H1 (cell line): ENCODE measurements around the gene CGRRF1. TPM values are rescaled to one million over a fixed set of nuclear protein-coding genes. Genes with fewer than 3 reads are reported as not detected.

Source experiments
- CTCF ChIA-PET: fragments of 300-600 bp; sonication (Branson Sonifier 250); formaldehyde crosslinking; loops from one replicate; lab custom pipeline; 2021; ENCODE audit not compliant: partially characterized antibody; lab: Charles Lee
- POLR2A ChIA-PET: fragments of 300-600 bp; sonication (Branson Sonifier 250); formaldehyde crosslinking; loops from one replicate; lab custom pipeline; 2021; ENCODE audit warnings: inconsistent platforms; ENCODE audit not compliant: partially characterized antibody; lab: Charles Lee
- DNase-seq, 2 experiments: peaks; one replicate each; pipeline versions ENCODE4 v3.0.0 to v3.0.0-alpha.2; 2010 to 2022; ENCODE audit warnings: low spot score in 2 of 2, low read depth in 1 of 2, mixed read lengths in 1 of 2
- FAIRE-seq: peaks from 2 replicates; lab custom pipeline; 2011; peaks lifted over from hg19 to GRCh38; lab: Jason Lieb, UNC
- H2AFZ ChIP-seq: 2 replicates; pipeline ENCODE4 v1.8.1; 2012; ENCODE audit warnings: low read length, inconsistent platforms
- H2AK5ac ChIP-seq: 2 replicates; pipeline ENCODE4 v1.6.1; 2013; ENCODE audit warnings: low read depth, low read length
- H2BK120ac ChIP-seq: replicated peaks from 2 replicates; pipeline ENCODE3; 2013; ENCODE audit warnings: low read depth, low read length, inconsistent platforms
- H2BK12ac ChIP-seq: 2 replicates; pipeline ENCODE4 v1.6.1; 2013; ENCODE audit warnings: low read depth, low read length
- H2BK15ac ChIP-seq: 2 replicates; pipeline ENCODE4 v1.6.1; 2013; ENCODE audit warnings: low read length
- H2BK20ac ChIP-seq: 2 replicates; pipeline ENCODE4 v1.6.1; 2013; ENCODE audit warnings: low read length
- H2BK5ac ChIP-seq: 2 replicates; pipeline ENCODE4 v1.6.1; 2013; ENCODE audit warnings: low read depth, low read length
- H3K14ac ChIP-seq: 2 replicates; pipeline ENCODE4 v1.6.1; 2013; ENCODE audit warnings: inconsistent platforms; ENCODE audit not compliant: insufficient read length
- H3K18ac ChIP-seq: 2 replicates; pipeline ENCODE4 v1.6.1; 2013; ENCODE audit warnings: low read length; ENCODE audit errors: extremely low read depth
- H3K23ac ChIP-seq: 2 replicates; pipeline ENCODE4 v1.6.1; 2013; ENCODE audit warnings: inconsistent platforms; ENCODE audit not compliant: insufficient read length
- H3K23me2 ChIP-seq: 2 replicates; pipeline ENCODE4 v1.6.1; 2013; ENCODE audit warnings: low read depth, low read length
- H3K27ac ChIP-seq: 2 replicates; pipeline ENCODE4 v1.6.1; 2011; ENCODE audit warnings: low read depth, low read length, inconsistent platforms
- H3K27me3 ChIP-seq, 4 experiments: replicated peaks in 1 of 4; 1 replicate in 1 of 4; 2 replicates in 3 of 4; pipeline versions ENCODE4 v1.6.1 to v1.8.1; 2011 to 2013; ENCODE audit warnings: low read length in 3 of 4, mild to moderate bottlenecking in 3 of 4, inconsistent platforms in 2 of 4, mixed read lengths in 2 of 4, moderate library complexity in 1 of 4; ENCODE audit not compliant: control insufficient read depth in 3 of 4, insufficient read depth in 3 of 4; ENCODE audit errors: extremely low read depth in 1 of 4
- H3K36me3 ChIP-seq, 4 experiments: 2 replicates each; pipeline versions ENCODE4 v1.6.1 to v1.8.1; 2011 to 2013; ENCODE audit warnings: mild to moderate bottlenecking in 4 of 4, low read length in 3 of 4, moderate library complexity in 2 of 4, control low read depth in 1 of 4, inconsistent platforms in 1 of 4; ENCODE audit not compliant: insufficient read depth in 4 of 4, control insufficient read depth in 2 of 4
- H3K4ac ChIP-seq: replicated peaks from 2 replicates; pipeline ENCODE3; 2013; ENCODE audit warnings: low read length, low read depth, mixed read lengths, inconsistent platforms; ENCODE audit not compliant: insufficient read length
- H3K4me1 ChIP-seq, 4 experiments: replicated peaks in 1 of 4; 1 replicate in 1 of 4; 2 replicates in 3 of 4; pipeline versions ENCODE4 v1.6.1 to v1.8.1; 2011 to 2013; ENCODE audit warnings: low read length in 3 of 4, inconsistent platforms in 2 of 4, mixed read lengths in 1 of 4; ENCODE audit not compliant: insufficient read depth in 4 of 4, control insufficient read depth in 3 of 4
- H3K4me2 ChIP-seq, 2 experiments: 2 replicates each; pipeline versions ENCODE4 v1.6.1 to v1.8.1; 2011 to 2013; ENCODE audit warnings: low read depth in 2 of 2, low read length in 2 of 2, control low read depth in 1 of 2, inconsistent platforms in 1 of 2, mild to moderate bottlenecking in 1 of 2; ENCODE audit not compliant: insufficient read depth in 1 of 2
- H3K4me3 ChIP-seq, 4 experiments: fragments of 200-600, 300-600 bp in 1 of 4; sonication (generic), shearing (Covaris generic), sonication (Bioruptor Twin) in 1 of 4; 2 replicates each; pipeline versions ENCODE4 v1.5.1 to v1.8.1; 2011 to 2016; ENCODE audit warnings: low read length in 4 of 4, low read depth in 3 of 4, control low read depth in 2 of 4, inconsistent platforms in 2 of 4, mild to moderate bottlenecking in 2 of 4, mixed read lengths in 1 of 4, moderate library complexity in 1 of 4; ENCODE audit not compliant: insufficient read depth in 2 of 4; ENCODE audit errors: extremely low read depth in 1 of 4
- H3K56ac ChIP-seq: replicated peaks from 2 replicates; pipeline ENCODE3; 2013; ENCODE audit warnings: low read depth, mild to moderate bottlenecking, mixed read lengths, low read length, inconsistent platforms; ENCODE audit not compliant: insufficient read length
- H3K79me1 ChIP-seq: 2 replicates; pipeline ENCODE4 v1.6.1; 2013; ENCODE audit warnings: low read depth, low read length, control low read depth
- H3K79me2 ChIP-seq, 2 experiments: 2 replicates each; pipeline versions ENCODE4 v1.6.1 to v1.8.1; 2012 to 2013; ENCODE audit warnings: low read length in 2 of 2, mild to moderate bottlenecking in 2 of 2, inconsistent platforms in 1 of 2; ENCODE audit not compliant: insufficient read depth in 2 of 2, control insufficient read depth in 1 of 2
- H3K9ac ChIP-seq, 4 experiments: replicated peaks in 1 of 4; 1 replicate in 1 of 4; 2 replicates in 3 of 4; pipeline versions ENCODE4 v1.6.1 to v1.8.1; 2011 to 2013; ENCODE audit warnings: low read depth in 3 of 4, low read length in 3 of 4, control low read depth in 2 of 4, mild to moderate bottlenecking in 2 of 4, moderate library complexity in 2 of 4, inconsistent platforms in 1 of 4; ENCODE audit errors: extremely low read depth in 1 of 4
- H3K9me3 ChIP-seq, 2 experiments: 2 replicates each; pipeline versions ENCODE4 v1.6.1 to v1.8.1; 2012 to 2013; ENCODE audit warnings: mild to moderate bottlenecking in 2 of 2, moderate library complexity in 2 of 2, control low read depth in 1 of 2, inconsistent platforms in 1 of 2, low read depth in 1 of 2, low read length in 1 of 2, mixed read lengths in 1 of 2; ENCODE audit not compliant: insufficient read depth in 2 of 2
- H4K20me1 ChIP-seq, 2 experiments: replicated peaks in 1 of 2; 2 replicates each; pipeline versions ENCODE3 to v1.8.1; 2011 to 2013; ENCODE audit warnings: inconsistent platforms in 2 of 2, low read length in 2 of 2, mild to moderate bottlenecking in 1 of 2; ENCODE audit not compliant: insufficient read depth in 2 of 2, control insufficient read depth in 1 of 2
- H4K5ac ChIP-seq: 2 replicates; pipeline ENCODE4 v1.6.1; 2013; ENCODE audit warnings: low read length, low read depth, mixed read lengths, inconsistent platforms; ENCODE audit not compliant: insufficient read length
- H4K8ac ChIP-seq: 2 replicates; pipeline ENCODE4 v1.8.0; 2013; ENCODE audit warnings: mild to moderate bottlenecking, moderate library complexity, low read length, inconsistent platforms; ENCODE audit not compliant: insufficient read depth; ENCODE audit errors: extremely low read depth
- H4K91ac ChIP-seq: replicated peaks from 2 replicates; pipeline ENCODE3; 2013; ENCODE audit warnings: low read length, mixed read lengths, inconsistent platforms; ENCODE audit not compliant: insufficient read length
- ASH2L ChIP-seq: fragments of 200-600, 300-600 bp; sonication (generic); IDR thresholded peaks from one replicate; pipeline ENCODE4 v1.7.1; 2017; ENCODE audit warnings: low read length
- BRCA1 ChIP-seq: IDR thresholded peaks from 2 replicates; pipeline ENCODE4 v1.6.1; 2012; ENCODE audit warnings: low read depth, low read length, improper control_type of control experiment
- CEBPB ChIP-seq: IDR thresholded peaks from 2 replicates; pipeline ENCODE4 v1.6.1; 2012; ENCODE audit warnings: low read depth, low read length
- CHD1 ChIP-seq: IDR thresholded peaks from 2 replicates; pipeline ENCODE4 v1.6.1; 2012; ENCODE audit warnings: low read depth, low read length, improper control_type of control experiment
- GABPA ChIP-seq: IDR thresholded peaks from 2 replicates; pipeline ENCODE4 v1.6.1; 2011; ENCODE audit warnings: mild to moderate bottlenecking, low read length, moderate library complexity, borderline replicate concordance; ENCODE audit not compliant: insufficient read depth
- POLR2A ChIP-seq, 2 experiments: IDR thresholded peaks; 1 replicate in 1 of 2; 2 replicates in 1 of 2; pipeline ENCODE4 v1.6.1; 2011; ENCODE audit warnings: low read depth in 2 of 2, low read length in 2 of 2, mild to moderate bottlenecking in 2 of 2; ENCODE audit errors: control extremely low read depth in 1 of 2
- SP2 ChIP-seq: IDR thresholded peaks from 2 replicates; pipeline ENCODE4 v1.6.1; 2012; ENCODE audit warnings: mild to moderate bottlenecking, low read length, inconsistent platforms
- TAF1 ChIP-seq: IDR thresholded peaks from 2 replicates; pipeline ENCODE4 v1.6.1; 2011; ENCODE audit warnings: mild to moderate bottlenecking, low read depth, low read length
- TCF12 ChIP-seq: IDR thresholded peaks from 2 replicates; pipeline ENCODE4 v1.6.1; 2011; ENCODE audit warnings: low read depth, mild to moderate bottlenecking, low read length
- WGBS, 2 experiments: shearing (Covaris generic) in 1 of 2; methylation state at CpG; one replicate each; pipeline versions ENCODE4 v1.1.6 to v1.1.7; 2013 to 2015; ENCODE audit warnings: low lambda C conversion rate in 2 of 2, mixed read lengths in 2 of 2, inconsistent platforms in 1 of 2, low coverage in 1 of 2, missing lambda C conversion rate in 1 of 2; ENCODE audit not compliant: insufficient replicate concordance in 2 of 2, insufficient coverage in 1 of 2, insufficient read length in 1 of 2; ENCODE audit errors: extremely low coverage in 1 of 2, missing lambda C conversion rate in 1 of 2; 5-methylcytosine and 5-hydroxymethylcytosine counted together
- polyA plus RNA-seq, 7 experiments: library from polyadenylated mRNA; depleted of rRNA in 3 of 7; stranded (reverse) in 5 of 7; unstranded in 2 of 7; fragments of >200 nt in 5 of 7; fragments of 200-250 nt in 2 of 7; gene quantifications; 1 replicate in 5 of 7; 2 replicates in 1 of 7; 4 replicates in 1 of 7; pipeline versions ENCODE4 v1.2.1 to v1.2.3, GENCODE V29; 2011 to 2013; ENCODE audit warnings: missing spikeins in 2 of 7, mixed read lengths in 2 of 7
- total RNA-seq: library from RNA; stranded (reverse); fragmentation: NEBNext Ultra II Directional; extraction: Animal tissue kit (Norgen Biotek cat#: 25700); gene quantifications from 2 replicates; pipeline ENCODE4 v1.2.1, GENCODE V29; 2021
- TF ChIP-seq, protein P1 (sequence below): IDR thresholded peaks from 2 replicates; pipeline ENCODE4 v1.6.1; 2011; ENCODE audit warnings: low read length, improper control_type of control experiment

CGRRF1 gene
- total and polyA plus RNA-seq, 2 of the 8 experiments (the other 6 are each of a cell fraction or from before 2014, with no cell fraction given), result 7.4 to 20.2 TPM

DNA sequence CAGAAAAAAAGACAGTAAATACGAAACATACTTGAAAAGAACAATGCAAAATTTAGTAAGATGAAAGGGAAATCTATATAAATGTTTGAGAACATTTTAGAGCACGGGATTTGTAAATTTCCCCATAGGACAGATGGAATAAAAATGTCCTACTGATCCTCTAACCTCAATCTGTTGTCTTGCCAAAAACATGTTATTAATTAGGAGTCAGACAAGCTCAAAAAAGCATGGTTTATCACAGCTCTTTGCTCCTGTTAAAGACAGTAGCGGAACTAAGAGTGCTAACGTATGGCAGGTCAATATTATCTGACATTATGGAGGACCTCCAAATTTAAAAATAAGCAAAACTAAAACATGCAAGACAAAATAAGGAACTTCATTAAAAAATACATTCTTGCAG lies 33.8 kb upstream of the CGRRF1 start:
- POLR2A ChIA-PET, result interaction anchor here (1.4 kb wide), 1 partner anchor 12 kb away, joined by 3 read pairs; no protein-coding TSS in a partner anchor
- Histone ChIP-seq H4K20me1 (no peaks in the 10 kb centered on the region), H3K9ac (no peak overlapping the region), H3K9me3 (no peaks in the 10 kb centered on the region), H2AK5ac (no peak overlapping the region), H2AFZ (no peak overlapping the region), H3K4me1 (no peaks in the 10 kb centered on the region; a peak in 1 of 7 replicates), H3K79me1 (no peaks in the 10 kb centered on the region), H3K14ac (no peak overlapping the region), H3K56ac (no peak overlapping the region), H4K8ac (no peak overlapping the region), H2BK5ac (no peak overlapping the region), H3K27me3 (no peaks in the 10 kb centered on the region), H2BK15ac (no peak overlapping the region), H3K23me2 (no peaks in the 10 kb centered on the region), H3K4me3 (no peak overlapping the region), H3K4me2 (no peak overlapping the region), H2BK120ac (no peak overlapping the region), H3K79me2 (no peaks in the 10 kb centered on the region), H4K91ac (no peak overlapping the region), H3K23ac (no peak overlapping the region), H4K5ac (no peak overlapping the region), H3K27ac (no peak overlapping the region), H2BK12ac (no peak overlapping the region), H3K18ac (no peak overlapping the region), H2BK20ac (no peak overlapping the region), H3K4ac (no peak overlapping the region), H3K36me3 (peaks cover 0 to 42% (median 4%) of the 10 kb centered on the region in 4 experiments; a peak in 3 of 8 replicates)
- no peak for TF ChIP-seq GABPA
- no peak for TF ChIP-seq BRCA1
- TF ChIP-seq POLR2A (IDR thresholded peaks at IDR 0.05; ENCODE audit: control extremely low read depth in 1 of 2, low read depth in 2 of 2, low read length in 2 of 2), result no peak
- TF ChIP-seq TCF12, result no peak
- TF ChIP-seq CEBPB, result no peak
- TF ChIP-seq CHD1, result no peak
- TF ChIP-seq, protein P1, sequence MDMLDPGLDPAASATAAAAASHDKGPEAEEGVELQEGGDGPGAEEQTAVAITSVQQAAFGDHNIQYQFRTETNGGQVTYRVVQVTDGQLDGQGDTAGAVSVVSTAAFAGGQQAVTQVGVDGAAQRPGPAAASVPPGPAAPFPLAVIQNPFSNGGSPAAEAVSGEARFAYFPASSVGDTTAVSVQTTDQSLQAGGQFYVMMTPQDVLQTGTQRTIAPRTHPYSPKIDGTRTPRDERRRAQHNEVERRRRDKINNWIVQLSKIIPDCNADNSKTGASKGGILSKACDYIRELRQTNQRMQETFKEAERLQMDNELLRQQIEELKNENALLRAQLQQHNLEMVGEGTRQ, result no peak
- no peak for TF ChIP-seq SP2
- no peak for TF ChIP-seq ASH2L
- no peak for TF ChIP-seq TAF1
- CTCF ChIA-PET, result no interaction called here
- no peak for DNase-seq
- FAIRE-seq, result no peak
- WGBS, 2 experiments, result 86% methylated on average over 4 of the region's 4 CpGs; no CpG with 5 or more reads in 1 of the 2 experiments
